IPS-15b (cell line): ENCODE data around the gene HES4.

Experiments
- H3K27me3 ChIP-seq: one replicate; pipeline ENCODE4 v1.6.1; 2013; ENCODE audit warnings: low read length; ENCODE audit not compliant: control insufficient read depth, insufficient read depth
- H3K36me3 ChIP-seq: one replicate; pipeline ENCODE4 v1.6.1; 2013; ENCODE audit warnings: low read length; ENCODE audit not compliant: control insufficient read depth, insufficient read depth
- H3K4me1 ChIP-seq: one replicate; pipeline ENCODE4 v1.6.1; 2013; ENCODE audit warnings: mild to moderate bottlenecking, low read length; ENCODE audit not compliant: control insufficient read depth, insufficient read depth
- H3K4me3 ChIP-seq: one replicate; pipeline ENCODE4 v1.5.1; 2013; ENCODE audit warnings: low read depth, low read length
- H3K9ac ChIP-seq: one replicate; pipeline ENCODE4 v1.6.1; 2013; ENCODE audit warnings: low read depth, mild to moderate bottlenecking, low read length
- H3K9me3 ChIP-seq: one replicate; pipeline ENCODE4 v1.6.1; 2013; ENCODE audit warnings: mild to moderate bottlenecking, low read length; ENCODE audit not compliant: control insufficient read depth, insufficient read depth

Gene HES4, protein sequence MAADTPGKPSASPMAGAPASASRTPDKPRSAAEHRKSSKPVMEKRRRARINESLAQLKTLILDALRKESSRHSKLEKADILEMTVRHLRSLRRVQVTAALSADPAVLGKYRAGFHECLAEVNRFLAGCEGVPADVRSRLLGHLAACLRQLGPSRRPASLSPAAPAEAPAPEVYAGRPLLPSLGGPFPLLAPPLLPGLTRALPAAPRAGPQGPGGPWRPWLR

DNA sequence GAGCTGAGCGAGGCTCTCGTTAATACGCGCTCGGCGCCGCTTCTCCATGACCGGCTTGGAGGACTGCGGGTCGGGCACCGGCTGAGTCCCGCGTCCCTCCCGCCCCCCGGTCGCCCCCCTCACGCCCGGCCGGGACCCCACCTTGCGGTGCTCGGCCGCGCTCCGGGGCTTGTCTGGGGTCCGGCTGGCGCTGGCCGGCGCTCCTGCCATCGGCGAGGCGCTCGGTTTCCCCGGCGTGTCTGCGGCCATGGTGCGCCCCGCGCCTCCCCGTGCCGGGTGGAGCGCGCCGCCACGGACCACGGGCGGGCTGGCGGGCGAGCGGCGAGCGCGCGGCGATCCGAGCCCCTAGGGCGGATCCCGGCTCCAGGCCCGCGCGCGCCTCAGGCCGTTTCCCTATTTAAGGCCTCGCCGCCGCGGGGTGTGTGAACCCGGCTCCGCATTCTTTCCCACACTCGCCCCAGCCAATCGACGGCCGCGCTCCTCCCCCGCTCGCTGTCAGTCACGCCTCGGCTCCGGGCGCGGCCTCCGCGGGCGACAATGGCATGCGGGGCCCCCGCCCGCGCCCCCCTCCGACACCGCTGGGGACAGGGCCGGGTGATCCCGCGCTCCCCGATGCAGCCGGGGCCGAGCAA is at the start of gene HES4:
Gene HES4 (minus strand): TSS at position 373 of the 632 bp plus-strand sequence. CDS start 124 bp downstream, at position 249.
- peaks cover 55% of the 10 kb centered on the region for H3K27me3 ChIP-seq
- no peak within 1 kb of the TSS for H3K9ac ChIP-seq
- H3K4me3 ChIP-seq, result peak within 1 kb of the TSS; percentile 61
- no peaks in the 10 kb centered on the region for H3K36me3 ChIP-seq
- no peaks in the 10 kb centered on the region for H3K9me3 ChIP-seq
- H3K4me1 ChIP-seq, result no peaks in the 10 kb centered on the region

DNA sequence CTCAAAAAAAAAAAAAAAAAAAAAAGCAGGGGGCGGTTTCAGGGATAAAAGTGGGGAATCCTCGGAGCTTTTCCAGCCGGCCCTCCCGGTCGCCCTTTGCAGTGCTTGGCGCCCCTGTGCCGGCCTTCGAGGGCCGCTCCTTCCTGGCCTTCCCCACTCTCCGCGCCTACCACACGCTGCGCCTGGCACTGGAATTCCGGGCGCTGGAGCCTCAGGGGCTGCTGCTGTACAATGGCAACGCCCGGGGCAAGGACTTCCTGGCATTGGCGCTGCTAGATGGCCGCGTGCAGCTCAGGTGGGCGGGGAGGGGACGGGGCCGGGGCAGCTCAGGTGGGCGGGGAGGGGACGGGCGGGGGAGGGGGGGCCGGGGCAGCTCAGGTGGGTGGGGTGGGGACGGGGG is 48.9 kb upstream of the HES4 start:
- Histone ChIP-seq H3K4me3 (no peak overlapping the region), H3K4me1 (no peaks in the 10 kb centered on the region), H3K27me3 (no peaks in the 10 kb centered on the region), H3K9ac (no peak overlapping the region), H3K36me3 (peaks cover 82% of the 10 kb centered on the region), H3K9me3 (no peaks in the 10 kb centered on the region)

DNA sequence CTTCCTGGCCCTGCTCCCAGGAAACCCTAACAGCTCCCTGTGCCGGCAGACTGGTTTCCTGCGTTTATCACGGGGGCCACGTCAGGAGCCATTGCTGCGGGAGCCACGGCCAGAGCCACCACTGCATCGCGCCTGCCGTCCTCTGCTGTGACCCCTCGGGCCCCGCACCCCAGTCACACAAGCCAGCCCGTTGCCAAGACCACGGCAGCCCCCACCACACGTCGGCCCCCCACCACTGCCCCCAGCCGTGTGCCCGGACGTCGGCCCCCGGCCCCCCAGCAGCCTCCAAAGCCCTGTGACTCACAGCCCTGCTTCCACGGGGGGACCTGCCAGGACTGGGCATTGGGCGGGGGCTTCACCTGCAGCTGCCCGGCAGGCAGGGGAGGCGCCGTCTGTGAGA is 48.1 kb upstream of the HES4 start:
- Histone ChIP-seq H3K27me3 (no peaks in the 10 kb centered on the region), H3K9ac (no peak overlapping the region), H3K4me1 (no peaks in the 10 kb centered on the region), H3K36me3 (peaks cover 82% of the 10 kb centered on the region), H3K4me3 (no peak overlapping the region), H3K9me3 (no peaks in the 10 kb centered on the region)

DNA sequence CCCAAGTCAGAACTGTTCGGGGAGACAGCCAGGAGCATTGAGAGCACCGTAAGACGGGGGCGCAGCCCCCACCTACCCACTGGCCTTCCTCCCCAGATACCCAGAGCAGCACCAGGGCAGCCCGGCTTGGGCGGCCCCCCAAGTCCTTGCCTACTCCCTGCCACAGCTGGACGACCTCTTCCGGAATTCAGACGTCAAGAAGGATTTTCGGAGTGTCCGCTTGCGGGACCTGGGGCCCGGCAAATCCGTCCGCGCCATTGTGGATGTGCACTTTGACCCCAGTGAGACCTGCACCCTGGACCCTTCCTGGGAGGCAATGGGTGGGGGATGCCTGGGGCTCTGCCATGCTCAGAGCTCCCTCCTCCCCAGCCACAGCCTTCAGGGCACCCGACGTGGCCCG is 47.5 kb upstream of the HES4 start:
- no peaks in the 10 kb centered on the region for H3K9me3 ChIP-seq
- no peaks in the 10 kb centered on the region for H3K4me1 ChIP-seq
- H3K9ac ChIP-seq, result no peak overlapping the region
- peaks cover 80% of the 10 kb centered on the region for H3K36me3 ChIP-seq
- H3K4me3 ChIP-seq, result no peak overlapping the region
- no peaks in the 10 kb centered on the region for H3K27me3 ChIP-seq

DNA sequence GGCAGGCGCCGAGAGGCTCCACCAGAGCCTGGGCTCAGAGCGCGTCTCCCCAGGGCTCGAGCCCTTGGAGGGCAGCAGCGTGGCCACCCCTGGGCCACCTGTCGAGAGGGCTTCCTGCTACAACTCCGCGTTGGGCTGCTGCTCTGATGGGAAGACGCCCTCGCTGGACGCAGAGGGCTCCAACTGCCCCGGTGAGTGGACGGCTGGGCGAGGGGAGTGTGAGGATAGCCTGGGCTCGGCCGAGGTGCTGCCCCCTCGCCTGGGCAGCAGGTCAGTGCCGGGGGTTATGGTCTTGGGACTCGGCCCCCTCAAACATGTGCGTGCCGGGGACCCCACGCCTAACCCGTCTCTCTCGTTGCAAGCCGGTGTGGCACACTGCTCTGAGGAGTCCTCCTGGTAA is 46.9 kb upstream of the HES4 start:
- H3K9me3 ChIP-seq, result no peaks in the 10 kb centered on the region
- H3K27me3 ChIP-seq, result no peaks in the 10 kb centered on the region
- no peaks in the 10 kb centered on the region for H3K4me1 ChIP-seq
- H3K9ac ChIP-seq, result no peak overlapping the region
- peaks cover 80% of the 10 kb centered on the region for H3K36me3 ChIP-seq
- no peak overlapping the region for H3K4me3 ChIP-seq

DNA sequence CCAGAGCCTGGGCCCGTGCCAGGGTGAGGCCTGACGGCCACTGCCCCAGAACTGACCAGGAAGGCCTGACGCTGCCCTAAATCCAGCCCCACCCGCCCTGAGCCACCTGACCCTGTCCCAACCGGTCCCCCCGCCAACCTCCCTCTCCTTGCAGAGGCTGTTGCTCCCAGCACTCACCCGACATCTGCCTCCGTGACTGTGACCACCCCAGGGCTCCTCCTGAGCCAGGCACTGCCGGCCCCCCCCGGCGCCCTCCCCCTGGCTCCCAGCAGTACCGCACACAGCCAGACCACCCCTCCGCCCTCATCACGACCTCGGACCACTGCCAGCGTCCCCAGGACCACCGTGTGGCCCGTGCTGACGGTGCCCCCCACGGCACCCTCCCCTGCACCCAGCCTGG is 46.3 kb upstream of the HES4 start:
- no peaks in the 10 kb centered on the region for H3K27me3 ChIP-seq
- H3K4me1 ChIP-seq, result no peaks in the 10 kb centered on the region
- no peaks in the 10 kb centered on the region for H3K9me3 ChIP-seq
- peaks cover 77% of the 10 kb centered on the region for H3K36me3 ChIP-seq
- H3K9ac ChIP-seq, result no peak overlapping the region
- H3K4me3 ChIP-seq, result no peak overlapping the region

DNA sequence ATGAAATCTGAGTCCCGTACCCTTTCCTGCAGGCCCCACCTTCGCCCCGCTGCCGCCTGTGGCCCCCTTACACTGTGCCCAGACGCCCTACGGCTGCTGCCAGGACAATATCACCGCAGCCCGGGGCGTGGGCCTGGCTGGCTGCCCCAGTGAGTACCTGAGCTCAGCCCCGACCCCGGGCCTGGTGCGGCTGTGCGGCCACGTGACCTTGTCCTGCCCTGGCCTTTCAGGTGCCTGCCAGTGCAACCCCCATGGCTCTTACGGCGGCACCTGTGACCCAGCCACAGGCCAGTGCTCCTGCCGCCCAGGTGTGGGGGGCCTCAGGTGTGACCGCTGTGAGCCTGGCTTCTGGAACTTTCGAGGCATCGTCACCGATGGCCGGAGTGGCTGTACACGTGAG is 45.2 kb upstream of the HES4 start:
- H3K27me3 ChIP-seq, result no peaks in the 10 kb centered on the region
- H3K36me3 ChIP-seq, result peaks cover 67% of the 10 kb centered on the region
- H3K4me1 ChIP-seq, result no peaks in the 10 kb centered on the region
- H3K4me3 ChIP-seq, result no peak overlapping the region
- H3K9ac ChIP-seq, result no peak overlapping the region
- no peaks in the 10 kb centered on the region for H3K9me3 ChIP-seq

DNA sequence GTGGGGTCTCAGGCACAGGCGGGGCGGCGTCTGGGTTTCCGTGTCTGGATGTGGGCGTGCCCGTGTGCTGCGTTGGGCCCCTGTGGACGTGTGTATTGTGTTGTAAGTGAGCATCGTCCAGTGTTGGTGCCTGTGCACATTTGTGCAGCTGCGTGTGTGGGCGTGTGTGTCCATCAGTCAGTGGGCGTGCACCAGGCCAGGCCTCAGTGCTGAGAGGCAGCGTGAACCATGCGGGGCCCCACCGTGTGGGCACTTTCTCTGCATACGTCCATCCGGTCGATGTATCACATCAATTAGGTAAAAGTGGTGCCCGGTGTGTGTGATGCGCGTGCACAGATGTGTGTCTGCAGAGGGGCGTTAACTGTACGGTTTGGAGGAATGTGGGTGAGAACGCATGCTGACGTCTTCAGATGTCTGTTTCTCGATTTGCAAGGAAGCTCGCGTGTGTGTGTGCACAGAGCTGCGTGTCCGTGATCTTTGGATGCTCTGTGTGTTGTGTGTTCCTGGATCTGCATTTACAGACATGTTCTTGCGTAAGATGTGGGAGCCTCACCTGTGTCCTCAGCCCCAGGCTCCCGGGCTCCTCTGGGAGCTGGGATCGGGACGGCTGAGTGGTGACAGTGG is 44.7 kb upstream of the HES4 start:
- no peak overlapping the region for H3K9ac ChIP-seq
- no peaks in the 10 kb centered on the region for H3K27me3 ChIP-seq
- H3K9me3 ChIP-seq, result no peaks in the 10 kb centered on the region
- peaks cover 64% of the 10 kb centered on the region for H3K36me3 ChIP-seq
- H3K4me3 ChIP-seq, result no peak overlapping the region
- no peaks in the 10 kb centered on the region for H3K4me1 ChIP-seq

DNA sequence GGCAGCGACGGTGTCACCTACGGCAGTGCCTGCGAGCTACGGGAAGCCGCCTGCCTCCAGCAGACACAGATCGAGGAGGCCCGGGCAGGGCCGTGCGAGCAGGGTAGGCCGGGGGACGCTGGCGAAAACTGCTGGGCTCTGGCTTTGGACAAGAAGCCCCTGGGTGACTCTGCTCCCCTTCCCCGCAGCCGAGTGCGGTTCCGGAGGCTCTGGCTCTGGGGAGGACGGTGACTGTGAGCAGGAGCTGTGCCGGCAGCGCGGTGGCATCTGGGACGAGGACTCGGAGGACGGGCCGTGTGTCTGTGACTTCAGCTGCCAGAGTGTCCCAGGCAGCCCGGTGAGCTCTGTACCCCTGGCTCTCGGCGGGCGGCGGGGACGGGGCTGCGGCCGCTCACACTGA is 44.0 kb upstream of the HES4 start:
- Histone ChIP-seq H3K36me3 (peaks cover 61% of the 10 kb centered on the region), H3K4me1 (no peaks in the 10 kb centered on the region), H3K9me3 (no peaks in the 10 kb centered on the region), H3K4me3 (no peak overlapping the region), H3K27me3 (peaks cover 2% of the 10 kb centered on the region), H3K9ac (no peak overlapping the region)

DNA sequence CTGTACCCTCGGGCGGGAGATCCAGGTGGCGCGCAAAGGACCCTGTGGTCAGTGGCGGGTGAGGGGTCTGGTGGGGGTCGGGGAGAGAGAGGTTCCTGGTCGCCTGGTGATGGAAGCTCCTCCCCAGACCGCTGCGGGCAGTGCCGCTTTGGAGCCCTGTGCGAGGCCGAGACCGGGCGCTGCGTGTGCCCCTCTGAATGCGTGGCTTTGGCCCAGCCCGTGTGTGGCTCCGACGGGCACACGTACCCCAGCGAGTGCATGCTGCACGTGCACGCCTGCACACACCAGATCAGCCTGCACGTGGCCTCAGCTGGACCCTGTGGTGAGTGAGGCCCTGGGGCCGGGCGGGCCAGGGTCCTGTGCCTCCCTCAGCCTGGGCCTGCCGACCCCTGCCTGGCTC is 43.5 kb upstream of the HES4 start:
- no peaks in the 10 kb centered on the region for H3K9me3 ChIP-seq
- H3K4me1 ChIP-seq, result no peaks in the 10 kb centered on the region
- H3K36me3 ChIP-seq, result peaks cover 61% of the 10 kb centered on the region
- H3K9ac ChIP-seq, result no peak overlapping the region
- peaks cover 7% of the 10 kb centered on the region for H3K27me3 ChIP-seq
- H3K4me3 ChIP-seq, result no peak overlapping the region

DNA sequence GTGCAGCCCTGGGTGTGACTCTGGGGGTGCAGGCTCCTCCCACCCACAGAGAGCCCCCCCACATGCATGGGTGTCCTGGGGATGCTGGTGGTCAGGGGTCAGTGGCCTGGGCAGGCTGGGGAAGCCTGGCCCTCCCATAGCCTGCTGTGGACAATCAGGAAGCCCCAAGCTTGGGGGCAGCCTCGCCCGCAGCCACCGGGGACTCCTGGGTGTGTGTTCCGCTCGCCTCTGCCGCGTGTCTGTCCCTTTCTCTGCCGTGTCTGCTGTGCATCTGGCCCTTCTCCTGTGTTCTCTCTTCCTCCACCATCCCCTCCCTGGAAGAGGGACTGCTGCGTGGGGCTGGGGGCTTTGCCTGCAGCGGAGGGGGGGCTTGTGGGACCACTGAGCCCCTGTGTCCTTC is 42.9 kb upstream of the HES4 start:
- peaks cover 62% of the 10 kb centered on the region for H3K36me3 ChIP-seq

DNA sequence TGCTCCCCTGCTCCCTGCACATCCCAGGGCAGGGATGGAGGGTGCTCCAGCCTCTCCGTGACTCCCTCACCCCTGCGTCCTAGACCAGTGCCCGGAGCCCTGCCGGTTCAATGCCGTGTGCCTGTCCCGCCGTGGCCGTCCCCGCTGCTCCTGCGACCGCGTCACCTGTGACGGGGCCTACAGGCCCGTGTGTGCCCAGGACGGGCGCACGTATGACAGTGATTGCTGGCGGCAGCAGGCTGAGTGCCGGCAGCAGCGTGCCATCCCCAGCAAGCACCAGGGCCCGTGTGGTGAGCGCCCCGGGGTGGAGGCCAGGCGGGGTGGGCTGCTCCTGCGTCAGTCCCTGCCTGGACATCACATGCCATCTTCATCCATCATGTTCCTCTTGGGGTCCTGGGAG is 42.0 kb upstream of the HES4 start:
- Histone ChIP-seq H3K9ac (no peak overlapping the region), H3K4me3 (no peak overlapping the region), H3K4me1 (no peaks in the 10 kb centered on the region), H3K9me3 (no peaks in the 10 kb centered on the region), H3K27me3 (peaks cover 12% of the 10 kb centered on the region), H3K36me3 (peaks cover 55% of the 10 kb centered on the region)

More for the DNA sequence above, 42.9 kb upstream of the HES4 start:
- H3K27me3 ChIP-seq, result peaks cover 11% of the 10 kb centered on the region
- no peak overlapping the region for H3K4me3 ChIP-seq
- H3K4me1 ChIP-seq, result no peaks in the 10 kb centered on the region
- H3K9ac ChIP-seq, result no peak overlapping the region
- no peaks in the 10 kb centered on the region for H3K9me3 ChIP-seq
